HUES48 (cell line): ENCODE results near the gene CPNE8.
A peak's percentile ranks its signal among the peaks of the same experiment; 100 is the strongest.
"Not testable (repeated sequence)": the region's sequence is repeated elsewhere in the genome, so short reads cannot be mapped to it uniquely, and the experiment has no call there.

Source experiments
- H3K27ac ChIP-seq: one replicate; pipeline ENCODE4 v1.7.0; 2013; ENCODE audit warnings: low read depth, low read length, inconsistent platforms
- H3K27me3 ChIP-seq: 2 replicates; pipeline ENCODE4 v1.6.1; 2013; ENCODE audit warnings: mild to moderate bottlenecking, low read length; ENCODE audit not compliant: control insufficient read depth, insufficient read depth
- H3K36me3 ChIP-seq: 2 replicates; pipeline ENCODE4 v1.6.1; 2013; ENCODE audit warnings: low read length; ENCODE audit not compliant: control insufficient read depth, insufficient read depth
- H3K4me1 ChIP-seq: 2 replicates; pipeline ENCODE4 v1.6.1; 2013; ENCODE audit warnings: mild to moderate bottlenecking, low read length; ENCODE audit not compliant: control insufficient read depth, insufficient read depth
- H3K4me3 ChIP-seq: 2 replicates; pipeline ENCODE4 v1.5.1; 2013; ENCODE audit warnings: mild to moderate bottlenecking, low read depth, low read length
- H3K9ac ChIP-seq: 2 replicates; pipeline ENCODE4 v1.6.1; 2013; ENCODE audit warnings: mild to moderate bottlenecking, low read depth, low read length, moderate library complexity
- H3K9me3 ChIP-seq: 2 replicates; pipeline ENCODE4 v1.6.1; 2013; ENCODE audit warnings: low read length; ENCODE audit not compliant: control insufficient read depth, insufficient read depth

CPNE8 gene

DNA sequence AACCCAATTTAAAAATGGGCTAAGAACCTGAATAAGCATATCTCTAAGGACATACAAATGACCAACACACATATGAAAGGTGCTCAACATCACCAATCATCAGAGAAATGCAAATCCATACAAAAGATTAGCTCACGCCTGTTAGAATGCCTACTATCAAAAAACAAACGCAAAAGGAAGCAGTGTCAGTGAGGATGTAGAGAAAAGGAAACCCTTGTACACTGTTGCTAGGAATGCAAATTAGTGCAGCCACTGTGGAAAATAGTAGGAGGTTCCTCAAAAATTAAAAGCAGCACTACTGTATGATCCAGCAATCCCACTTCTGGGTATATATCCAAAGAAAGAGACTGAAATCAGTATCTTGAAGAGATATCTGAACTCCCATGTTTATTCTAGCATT lies 133.0 kb downstream of the CPNE8 start:
- H3K4me3 ChIP-seq: no peak overlapping the region
- no peaks in the 10 kb centered on the region for H3K36me3 ChIP-seq
- no peak overlapping the region for H3K9ac ChIP-seq
- H3K27ac ChIP-seq: no peak overlapping the region
- H3K4me1 ChIP-seq: peaks cover 8% of the 10 kb centered on the region; the same call in 1 of the 2 replicates
- H3K27me3 ChIP-seq: no peaks in the 10 kb centered on the region
- H3K9me3 ChIP-seq: no peaks in the 10 kb centered on the region

DNA sequence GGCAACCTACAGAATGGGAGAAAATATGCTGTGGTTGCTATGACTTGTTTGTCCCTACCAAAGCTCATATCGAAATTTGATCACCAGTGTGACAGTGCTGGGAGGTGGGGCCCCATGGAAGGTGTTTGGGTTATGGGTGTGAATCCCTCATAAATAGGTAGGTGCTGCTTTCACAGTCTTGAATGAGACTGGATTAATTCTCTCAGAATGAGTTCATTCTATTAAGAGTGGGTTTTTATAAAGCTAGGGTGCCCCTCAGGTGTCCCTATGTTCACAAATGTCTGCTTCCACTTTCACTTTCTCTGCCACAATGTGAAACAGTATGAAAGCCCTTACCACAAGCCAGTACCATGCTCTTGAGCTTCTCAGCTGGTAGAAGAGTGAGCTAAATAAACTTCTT lies 133.5 kb downstream of the CPNE8 start:
- no peaks in the 10 kb centered on the region for H3K27me3 ChIP-seq
- H3K27ac ChIP-seq: no peak overlapping the region
- H3K9me3 ChIP-seq: no peaks in the 10 kb centered on the region
- H3K36me3 ChIP-seq: no peaks in the 10 kb centered on the region
- H3K9ac ChIP-seq: no peak overlapping the region
- H3K4me1 ChIP-seq: peaks cover 8% of the 10 kb centered on the region; the same call in 1 of the 2 replicates
- H3K4me3 ChIP-seq: no peak overlapping the region

DNA sequence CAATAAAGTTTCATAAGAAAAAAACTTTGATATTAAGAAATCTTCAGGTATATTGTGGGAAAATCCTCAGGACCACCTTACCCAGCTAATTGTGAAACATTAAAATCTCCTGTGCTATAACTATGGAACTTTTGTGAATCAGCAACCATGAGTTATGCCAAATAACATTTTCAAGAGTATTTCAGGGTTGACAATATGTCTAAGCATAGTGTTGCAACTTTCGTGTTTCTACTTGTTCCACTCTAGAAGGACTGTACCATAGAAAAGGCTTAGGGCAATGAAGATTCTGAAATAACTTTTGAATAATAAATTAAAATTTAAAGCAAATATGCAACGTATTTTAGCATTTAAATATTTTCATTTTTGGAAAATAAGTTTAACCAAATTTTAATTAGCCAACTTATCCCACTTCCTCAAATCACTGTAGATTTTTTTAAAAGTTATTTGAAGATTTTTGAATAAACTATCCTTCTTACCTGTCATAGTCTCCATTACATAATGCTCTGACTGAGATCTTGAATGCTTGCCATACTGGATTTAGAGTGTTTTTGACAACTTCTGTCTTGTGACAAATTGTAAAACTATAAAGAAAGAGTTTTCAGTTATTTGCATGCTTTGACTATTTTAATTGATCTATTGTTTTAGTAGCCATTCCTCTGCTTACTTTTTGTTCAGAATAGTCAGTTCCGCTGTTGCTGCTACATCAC lies 143.6 kb downstream of the CPNE8 start:
- no peaks in the 10 kb centered on the region for H3K36me3 ChIP-seq
- H3K27me3 ChIP-seq: no peaks in the 10 kb centered on the region
- H3K27ac ChIP-seq: no peak overlapping the region
- H3K9ac ChIP-seq: no peak overlapping the region
- H3K4me3 ChIP-seq: no peak overlapping the region
- no peaks in the 10 kb centered on the region for H3K9me3 ChIP-seq
- H3K4me1 ChIP-seq: peaks cover 10% of the 10 kb centered on the region

DNA sequence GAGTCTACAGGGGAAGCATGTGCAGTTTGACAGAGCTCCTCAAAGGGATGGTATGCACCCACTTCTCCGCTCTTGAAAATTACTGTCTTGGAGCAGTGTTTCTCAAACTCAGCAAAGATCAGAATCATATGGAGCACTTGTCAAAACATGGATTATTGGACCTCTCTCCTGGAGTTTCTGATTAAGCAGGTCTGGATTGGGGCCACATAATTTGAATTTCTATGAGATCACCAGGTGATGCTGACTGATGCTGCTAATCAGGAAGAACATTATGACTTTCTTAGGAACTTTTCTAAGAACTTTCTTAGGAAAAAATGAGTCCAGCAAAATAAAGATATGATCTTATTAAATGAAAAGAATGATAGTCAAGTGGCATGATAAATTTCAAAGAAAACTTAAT lies 144.3 kb downstream of the CPNE8 start:
- H3K27ac ChIP-seq: no peak overlapping the region
- peaks cover 10% of the 10 kb centered on the region for H3K4me1 ChIP-seq
- no peaks in the 10 kb centered on the region for H3K27me3 ChIP-seq
- H3K9ac ChIP-seq: no peak overlapping the region
- no peaks in the 10 kb centered on the region for H3K36me3 ChIP-seq
- H3K4me3 ChIP-seq: no peak overlapping the region
- no peaks in the 10 kb centered on the region for H3K9me3 ChIP-seq

DNA sequence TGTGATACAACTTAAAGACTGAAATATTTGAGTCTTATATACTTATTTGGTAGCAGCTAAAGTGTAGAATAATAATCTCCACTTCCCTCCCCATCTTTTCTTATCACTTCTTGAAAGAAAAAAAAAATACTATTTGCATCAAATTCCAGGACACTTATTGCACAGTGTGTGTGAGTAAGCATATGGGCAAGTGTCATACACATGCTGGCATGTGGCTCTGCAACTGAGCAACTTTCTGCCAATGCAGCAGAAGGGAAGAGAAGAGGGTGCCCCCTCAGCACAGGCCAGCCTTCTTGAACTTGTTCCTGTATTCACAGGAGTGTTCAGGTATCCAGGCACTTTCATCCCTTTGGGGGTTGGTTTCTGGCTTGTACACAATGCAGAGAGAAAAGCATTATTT lies 145.8 kb downstream of the CPNE8 start:
- no peak overlapping the region for H3K4me3 ChIP-seq
- no peaks in the 10 kb centered on the region for H3K9me3 ChIP-seq
- H3K9ac ChIP-seq: no peak overlapping the region
- no peaks in the 10 kb centered on the region for H3K36me3 ChIP-seq
- H3K27me3 ChIP-seq: no peaks in the 10 kb centered on the region
- H3K27ac ChIP-seq: no peak overlapping the region
- H3K4me1 ChIP-seq: peaks cover 19% of the 10 kb centered on the region

DNA sequence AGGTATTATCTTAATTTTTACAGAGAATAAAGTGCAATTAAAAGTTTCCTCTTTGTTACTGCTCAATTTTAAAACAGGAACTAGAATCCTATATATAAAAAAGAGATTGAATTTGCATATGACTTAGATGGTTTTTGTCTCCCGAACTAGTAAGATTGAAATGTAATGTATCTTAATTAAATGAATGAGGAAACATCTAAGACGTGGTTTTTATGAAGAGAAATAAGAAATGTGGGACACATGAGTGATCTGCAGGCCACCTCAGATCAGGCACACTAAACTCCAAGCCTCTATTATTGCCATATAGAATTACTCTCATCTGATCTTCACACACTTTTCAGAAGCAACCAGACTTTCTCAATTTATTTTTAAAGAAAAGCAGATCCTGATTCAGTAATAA lies 158.6 kb downstream of the CPNE8 start:
- no peaks in the 10 kb centered on the region for H3K27me3 ChIP-seq
- H3K9me3 ChIP-seq: no peaks in the 10 kb centered on the region
- H3K4me1 ChIP-seq: peaks cover 25% of the 10 kb centered on the region
- no peak overlapping the region for H3K4me3 ChIP-seq
- no peak overlapping the region for H3K9ac ChIP-seq
- no peak overlapping the region for H3K27ac ChIP-seq
- no peaks in the 10 kb centered on the region for H3K36me3 ChIP-seq

DNA sequence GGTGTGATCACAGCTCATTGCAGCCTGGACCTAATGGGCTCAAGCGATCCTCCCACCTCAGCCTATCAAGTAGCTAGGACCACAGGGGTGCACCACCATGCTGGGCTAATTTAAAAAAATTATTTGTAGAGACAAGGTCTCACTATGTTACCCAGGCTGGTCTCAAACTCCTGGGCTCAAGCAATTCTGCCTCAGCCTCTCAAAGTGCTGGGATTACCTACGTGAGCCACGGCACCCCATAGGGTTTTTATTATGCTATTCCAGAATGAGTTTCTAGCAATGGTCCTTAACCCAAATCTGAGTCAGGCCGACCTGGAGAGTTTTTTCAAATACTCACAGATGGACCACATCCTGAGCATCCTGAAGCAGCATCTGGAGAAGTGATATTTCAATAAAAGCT lies 159.8 kb downstream of the CPNE8 start:
- peak overlapping the region; percentile 50 for H3K27ac ChIP-seq
- no peaks in the 10 kb centered on the region for H3K36me3 ChIP-seq
- H3K4me3 ChIP-seq: no peak overlapping the region
- H3K9me3 ChIP-seq: no peaks in the 10 kb centered on the region
- H3K27me3 ChIP-seq: no peaks in the 10 kb centered on the region
- H3K4me1 ChIP-seq: peaks cover 25% of the 10 kb centered on the region
- H3K9ac ChIP-seq: no peak overlapping the region

DNA sequence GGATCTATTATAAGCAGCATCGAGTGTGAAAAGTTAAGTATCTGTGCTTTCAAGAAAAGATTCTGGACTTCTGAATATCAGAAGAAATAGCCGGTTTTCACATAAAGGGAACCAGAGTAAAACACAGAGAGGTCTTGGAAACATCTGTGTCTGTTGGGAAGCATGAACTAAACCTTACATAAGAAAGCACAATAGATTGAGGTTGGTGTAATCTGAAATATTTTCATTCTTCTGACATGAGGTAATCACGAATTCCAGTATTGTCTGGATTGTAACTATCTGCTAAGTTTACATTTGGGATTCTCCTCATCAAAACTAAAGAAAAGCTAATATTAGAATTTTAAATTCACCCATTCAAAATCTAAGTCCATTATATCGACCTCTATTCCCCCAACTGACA lies 161.3 kb downstream of the CPNE8 start:
- H3K27me3 ChIP-seq: no peaks in the 10 kb centered on the region
- H3K27ac ChIP-seq: no peak overlapping the region
- H3K9ac ChIP-seq: no peak overlapping the region
- no peaks in the 10 kb centered on the region for H3K36me3 ChIP-seq
- H3K9me3 ChIP-seq: no peaks in the 10 kb centered on the region
- no peak overlapping the region for H3K4me3 ChIP-seq
- peaks cover 25% of the 10 kb centered on the region for H3K4me1 ChIP-seq

DNA sequence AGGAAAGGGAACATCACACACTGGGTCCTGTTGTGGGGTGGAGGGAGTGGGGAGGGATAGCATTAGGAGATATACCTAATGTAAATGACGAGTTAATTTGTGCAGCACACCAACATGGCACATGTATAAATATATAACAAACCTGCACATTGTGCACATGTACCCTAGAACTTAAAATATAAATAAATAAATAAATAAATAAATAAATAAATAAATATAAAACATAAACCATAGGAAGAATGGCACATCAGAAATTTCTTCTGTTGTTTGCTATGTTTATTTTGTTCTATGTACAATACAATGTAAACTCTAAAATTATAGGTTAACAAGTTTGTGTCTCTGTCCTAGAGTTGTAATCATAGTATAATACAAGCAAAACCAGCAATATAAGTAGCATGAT lies 162.9 kb downstream of the CPNE8 start:
- H3K4me1 ChIP-seq: peaks cover 25% of the 10 kb centered on the region
- H3K9ac ChIP-seq, H3K9me3 ChIP-seq, H3K27ac ChIP-seq, H3K27me3 ChIP-seq, H3K36me3 ChIP-seq, H3K4me3 ChIP-seq: not testable (repeated sequence)

DNA sequence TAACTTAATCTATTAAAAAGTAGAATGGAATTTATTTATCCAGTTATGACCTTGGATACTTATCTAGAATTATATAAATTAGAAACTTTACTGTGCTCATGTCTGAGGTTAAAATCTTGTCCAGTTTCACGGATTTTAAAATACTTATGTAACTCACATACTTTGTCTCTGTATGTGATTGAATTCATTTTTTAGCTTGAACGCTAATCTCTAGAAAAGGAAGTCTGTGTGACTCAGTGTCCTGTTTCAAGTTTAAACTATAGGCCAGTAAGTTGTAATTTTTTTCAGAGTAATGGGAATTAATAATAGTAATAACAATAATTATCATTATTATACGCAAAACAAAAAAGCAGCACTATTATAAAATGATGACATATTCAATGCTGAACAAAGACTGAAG lies 168.6 kb downstream of the CPNE8 start:
- H3K4me1 ChIP-seq: no peaks in the 10 kb centered on the region
- H3K27ac ChIP-seq: no peak overlapping the region
- no peak overlapping the region for H3K9ac ChIP-seq
- H3K36me3 ChIP-seq: no peaks in the 10 kb centered on the region
- H3K4me3 ChIP-seq: no peak overlapping the region
- H3K9me3 ChIP-seq: no peaks in the 10 kb centered on the region
- H3K27me3 ChIP-seq: no peaks in the 10 kb centered on the region

DNA sequence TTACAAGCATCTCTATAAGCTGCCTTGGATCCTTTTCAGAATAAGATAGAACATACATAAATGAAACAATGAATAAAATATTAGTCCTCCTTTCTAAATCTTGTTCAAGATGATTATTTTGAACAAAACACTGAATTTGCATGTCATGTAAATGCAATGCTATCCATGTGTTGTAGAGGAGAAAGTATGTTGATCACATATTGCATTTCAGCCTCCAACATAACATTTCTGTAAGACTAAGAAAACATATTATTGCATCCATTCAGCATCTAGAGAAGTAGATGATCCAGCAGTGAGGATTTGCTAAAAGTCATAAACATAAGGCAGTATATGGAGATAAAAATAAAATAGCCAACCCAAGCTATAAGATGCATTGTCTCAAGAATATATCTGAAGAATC lies 172.6 kb downstream of the CPNE8 start:
- Histone ChIP-seq H3K9ac (no peak overlapping the region), H3K27me3 (no peaks in the 10 kb centered on the region), H3K4me3 (no peak overlapping the region), H3K9me3 (no peaks in the 10 kb centered on the region), H3K4me1 (no peaks in the 10 kb centered on the region), H3K27ac (no peak overlapping the region), H3K36me3 (no peaks in the 10 kb centered on the region)
